ENCODE measurements around the gene CD84.

The CD84 gene

GRCh38 chr1:160546942-160547341, 32.4 kb downstream of the CD84 start:
- Histone ChIP-seq H2AFZ (ENCODE audit: low read depth, low read length) (no peak overlapping the region), H3K36me3 (ENCODE audit: insufficient read depth, low read length) (peaks cover 20% of the 10 kb centered on the region), H3K9me3 (ENCODE audit: insufficient read depth, low read length, severe bottlenecking) (no peaks in the 10 kb centered on the region), H3K79me2 (ENCODE audit: insufficient read depth, low read length) (no peaks in the 10 kb centered on the region), H3K4me2 (ENCODE audit: insufficient read depth, low read length) (no peak overlapping the region), H3K27ac (ENCODE audit: low read length) (no peak overlapping the region), H4K20me1 (ENCODE audit: insufficient read depth, low read length) (no peaks in the 10 kb centered on the region), H3K27me3 (ENCODE audit: insufficient read depth, low read length, poor library complexity) (no peaks in the 10 kb centered on the region), H3K9ac (ENCODE audit: low read depth, low read length) (no peak overlapping the region), H3K4me1 (ENCODE audit: insufficient read depth, low read length) (peaks cover 3% of the 10 kb centered on the region; the same call in 1 of the 2 replicates), H3K4me3 (ENCODE audit: low read depth in 1 of 2, low read length in 2 of 2) (no peak overlapping the region)
- ATAC-seq (ENCODE audit: insufficient read depth, low read depth) (no peak), DNase-seq (no peak)
- TF ChIP-seq CTCF (IDR thresholded peaks at IDR 0.05; ENCODE audit: borderline replicate concordance, extremely low read depth, low read length, poor library complexity, severe bottlenecking) (no peak), EZH2 (IDR thresholded peaks at IDR 0.05; ENCODE audit: borderline replicate concordance, low read depth, low read length, severe bottlenecking) (no peak)

GRCh38 chr1:160544647-160545046, 34.6 kb downstream of the CD84 start:
- DNase-seq = peak; percentile 53
- peaks cover 26% of the 10 kb centered on the region for H3K4me1 ChIP-seq (ENCODE audit: insufficient read depth, low read length)

DNA sequence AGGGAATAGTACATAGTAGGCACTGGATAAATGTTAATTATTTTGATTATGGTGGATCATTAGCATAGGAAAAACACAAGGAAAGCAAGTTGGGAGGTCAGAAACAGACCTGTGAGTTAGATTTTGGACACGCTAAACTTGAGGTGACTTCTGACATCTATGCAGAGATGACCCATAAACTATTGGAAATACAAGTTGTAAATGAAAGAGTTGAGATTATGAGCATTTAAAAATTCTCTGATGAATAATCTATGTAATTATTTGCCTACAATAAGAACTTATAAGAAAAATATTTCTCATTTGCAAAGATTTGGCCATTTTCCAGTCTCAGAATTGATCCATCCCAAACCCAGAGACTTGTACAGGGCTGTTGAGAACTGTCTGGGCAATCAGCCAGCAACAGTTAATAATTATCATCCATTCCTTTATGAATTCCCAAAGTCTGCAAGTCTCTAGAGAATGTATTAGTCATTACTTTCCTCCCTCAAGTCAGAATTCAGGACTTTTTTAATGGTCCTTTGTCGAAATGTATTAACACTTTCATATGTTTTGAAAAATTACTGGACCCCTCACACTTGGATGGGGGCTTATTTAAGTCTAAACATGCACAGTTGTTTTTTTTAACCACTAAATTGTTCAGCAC, 36.9 kb downstream of the CD84 start:
- Histone ChIP-seq H4K20me1 (ENCODE audit: insufficient read depth, low read length) (no peaks in the 10 kb centered on the region), H3K27ac (ENCODE audit: low read length) (0 out of 2 replicates have a peak overlapping the region, but pooled peaks have one; percentile 8), H3K4me1 (ENCODE audit: insufficient read depth, low read length) (peaks cover 38% of the 10 kb centered on the region), H3K4me2 (ENCODE audit: insufficient read depth, low read length) (no peak overlapping the region), H3K79me2 (ENCODE audit: insufficient read depth, low read length) (no peaks in the 10 kb centered on the region), H3K9ac (ENCODE audit: low read depth, low read length) (no peak overlapping the region), H2AFZ (ENCODE audit: low read depth, low read length) (no peak overlapping the region), H3K4me3 (ENCODE audit: low read depth in 1 of 2, low read length in 2 of 2) (no peak overlapping the region), H3K9me3 (ENCODE audit: insufficient read depth, low read length, severe bottlenecking) (no peaks in the 10 kb centered on the region), H3K27me3 (ENCODE audit: insufficient read depth, low read length, poor library complexity) (no peaks in the 10 kb centered on the region), H3K36me3 (ENCODE audit: insufficient read depth, low read length) (peaks cover 5% of the 10 kb centered on the region; the same call in 1 of the 2 replicates)
- ATAC-seq (ENCODE audit: insufficient read depth, low read depth) = no peak
- no peak for DNase-seq
- no peak for TF ChIP-seq EZH2 (IDR thresholded peaks at IDR 0.05; ENCODE audit: borderline replicate concordance, low read depth, low read length, severe bottlenecking)
- TF ChIP-seq CTCF (IDR thresholded peaks at IDR 0.05; ENCODE audit: borderline replicate concordance, extremely low read depth, low read length, poor library complexity, severe bottlenecking) = no peak

More at GRCh38 chr1:160544647-160545046, 34.6 kb downstream of the CD84 start:
- H3K79me2 ChIP-seq (ENCODE audit: insufficient read depth, low read length) = no peaks in the 10 kb centered on the region
- no peaks in the 10 kb centered on the region for H3K27me3 ChIP-seq (ENCODE audit: insufficient read depth, low read length, poor library complexity)
- H3K36me3 ChIP-seq (ENCODE audit: insufficient read depth, low read length) = peaks cover 10% of the 10 kb centered on the region; the same call in 1 of the 2 replicates
- H4K20me1 ChIP-seq (ENCODE audit: insufficient read depth, low read length) = no peaks in the 10 kb centered on the region
- no peak overlapping the region for H3K4me3 ChIP-seq (ENCODE audit: low read depth in 1 of 2, low read length in 2 of 2)
- H3K4me2 ChIP-seq (ENCODE audit: insufficient read depth, low read length) = no peak overlapping the region
- no peak overlapping the region for H3K9ac ChIP-seq (ENCODE audit: low read depth, low read length)
- TF ChIP-seq EZH2 (IDR thresholded peaks at IDR 0.05; ENCODE audit: borderline replicate concordance, low read depth, low read length, severe bottlenecking) (no peak), CTCF (IDR thresholded peaks at IDR 0.05; ENCODE audit: borderline replicate concordance, extremely low read depth, low read length, poor library complexity, severe bottlenecking) (peak; percentile 68)
- H2AFZ ChIP-seq (ENCODE audit: low read depth, low read length) = peak overlapping the region; percentile 1; the same call in 1 of the 2 replicates
- H3K9me3 ChIP-seq (ENCODE audit: insufficient read depth, low read length, severe bottlenecking) = no peaks in the 10 kb centered on the region
- H3K27ac ChIP-seq (ENCODE audit: low read length) = 0 out of 2 replicates have a peak overlapping the region, but pooled peaks have one; percentile 22
- peak; percentile 18; the same call in 2 of the 3 replicates for ATAC-seq (ENCODE audit: insufficient read depth, low read depth)
